ENCODE data around the gene KREMEN2.
"Not testable (repeated sequence)": the region's sequence is repeated elsewhere in the genome, so short reads cannot be mapped to it uniquely, and the experiment has no call there.

Gene KREMEN2

DNA sequence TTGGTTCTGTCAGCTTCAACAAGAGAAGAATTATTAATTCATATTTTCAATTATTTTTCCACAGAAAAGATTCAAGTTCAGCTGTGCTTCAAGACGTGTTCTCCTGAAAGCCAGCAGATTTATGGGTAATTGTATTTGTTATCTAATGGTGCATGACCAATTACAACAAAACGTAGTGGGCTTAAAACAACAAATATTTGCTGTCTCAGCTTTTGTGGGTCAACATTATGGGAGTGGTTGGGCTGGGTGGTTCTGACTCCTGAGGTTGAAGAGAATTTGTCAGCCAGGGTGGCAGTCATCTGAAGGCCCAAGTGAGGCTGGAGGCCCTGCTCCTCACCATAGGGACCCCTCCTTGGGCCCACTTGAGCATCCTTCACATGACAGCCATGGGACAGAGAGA lies 24.1 kb upstream of the KREMEN2 start:
- no peak for DNase-seq

DNA sequence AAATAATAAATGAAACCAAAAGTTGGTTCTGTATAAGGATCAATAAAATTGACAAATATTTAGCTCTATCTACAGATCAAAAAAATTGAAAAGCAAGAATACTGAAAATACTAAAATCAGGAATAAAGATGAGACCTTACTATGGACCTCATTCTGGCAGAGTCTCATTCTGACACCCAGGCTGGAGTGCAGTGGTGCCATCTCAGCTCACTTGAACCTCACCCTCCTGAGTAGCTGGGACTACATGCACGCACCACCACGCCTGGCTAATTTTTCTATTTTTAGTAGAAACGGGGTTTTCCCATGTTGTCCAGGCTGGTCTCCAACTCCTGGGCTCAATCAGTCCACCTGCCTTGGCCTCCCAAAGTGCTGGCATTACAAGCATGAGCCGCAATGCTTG lies 22.0 kb upstream of the KREMEN2 start:
- DNase-seq = no peak

DNA sequence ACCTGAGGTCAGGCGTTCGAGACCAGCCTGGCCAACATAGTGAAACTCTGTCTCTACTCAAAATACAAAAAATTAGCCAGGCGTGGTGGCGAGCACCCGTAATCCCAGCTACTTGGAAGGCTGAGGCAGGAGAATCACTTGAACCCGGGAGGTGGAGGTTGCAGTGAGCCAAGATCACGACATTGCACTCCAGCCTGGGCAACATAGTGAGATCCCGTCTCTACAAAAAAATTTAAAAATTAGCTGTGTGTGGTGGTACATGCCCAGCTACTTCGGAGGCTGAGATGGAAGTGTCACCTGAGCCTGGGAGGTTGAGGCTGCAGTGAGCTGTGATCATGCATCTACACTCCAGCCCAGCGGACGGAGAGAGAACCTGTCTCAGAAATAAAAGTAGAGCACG lies 20.4 kb upstream of the KREMEN2 start:
- DNase-seq = not testable (repeated sequence)

DNA sequence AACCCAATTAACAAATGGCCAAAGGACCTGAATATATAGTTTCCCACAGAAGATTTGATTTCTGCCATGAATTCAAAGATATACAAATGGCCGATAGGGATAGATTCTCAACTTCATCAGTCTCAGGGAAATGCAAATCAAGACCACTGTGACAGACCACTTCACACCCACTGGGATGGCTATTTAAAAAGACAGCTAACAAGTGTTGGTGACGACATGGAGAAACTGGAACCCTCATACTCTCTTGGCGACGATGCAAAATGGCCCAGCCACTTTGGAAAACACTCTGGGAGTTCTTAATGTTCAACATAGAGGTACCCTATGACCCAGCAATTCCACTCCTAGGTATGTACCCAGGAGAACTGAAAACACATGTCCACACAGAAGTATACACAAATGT lies 17.4 kb upstream of the KREMEN2 start:
- DNase-seq = no peak

DNA sequence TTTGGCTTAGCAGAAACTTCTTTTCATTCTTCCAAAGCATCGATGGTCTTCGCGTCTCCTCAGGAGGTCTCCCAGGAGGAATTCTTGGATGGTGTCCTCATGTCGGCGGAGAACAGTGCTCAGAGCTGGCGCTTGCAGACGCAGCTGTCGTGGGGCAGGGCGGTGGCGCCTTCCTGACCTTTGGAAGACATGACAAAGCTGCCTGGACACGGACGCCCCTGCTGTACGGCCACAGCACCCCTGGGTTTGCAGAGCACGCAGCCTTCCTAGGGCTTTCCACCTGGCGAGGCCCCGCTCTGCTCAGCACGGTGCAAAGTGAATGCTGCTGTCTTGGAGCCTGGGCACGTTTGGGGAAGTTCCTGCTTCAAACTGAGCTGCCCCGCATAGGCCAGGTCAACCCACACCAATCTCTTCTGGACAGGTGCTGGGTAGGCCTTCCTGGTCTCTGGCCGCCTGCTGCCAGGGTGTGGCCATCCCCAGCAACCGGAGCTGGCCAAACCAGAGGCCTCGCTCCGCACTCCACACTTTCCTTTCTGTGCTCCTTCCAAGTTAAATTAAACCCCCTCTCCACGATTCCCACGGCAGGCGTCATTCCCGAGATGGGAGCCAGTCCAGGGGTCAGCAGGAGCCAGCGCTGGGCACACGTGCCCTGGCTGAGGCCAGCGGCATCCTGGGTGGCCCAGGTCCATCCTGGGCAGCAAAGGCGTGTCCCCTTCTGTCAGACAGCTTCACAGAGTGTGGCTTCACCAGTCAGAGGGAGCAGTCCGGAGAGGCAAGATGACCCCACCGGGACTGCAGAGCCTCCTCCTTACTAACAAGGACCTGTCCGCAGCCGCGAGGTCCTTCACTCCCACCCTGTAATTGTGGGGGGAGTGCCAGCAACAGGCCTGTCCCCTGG lies 15.0 kb upstream of the KREMEN2 start:
- DNase-seq = no peak

DNA sequence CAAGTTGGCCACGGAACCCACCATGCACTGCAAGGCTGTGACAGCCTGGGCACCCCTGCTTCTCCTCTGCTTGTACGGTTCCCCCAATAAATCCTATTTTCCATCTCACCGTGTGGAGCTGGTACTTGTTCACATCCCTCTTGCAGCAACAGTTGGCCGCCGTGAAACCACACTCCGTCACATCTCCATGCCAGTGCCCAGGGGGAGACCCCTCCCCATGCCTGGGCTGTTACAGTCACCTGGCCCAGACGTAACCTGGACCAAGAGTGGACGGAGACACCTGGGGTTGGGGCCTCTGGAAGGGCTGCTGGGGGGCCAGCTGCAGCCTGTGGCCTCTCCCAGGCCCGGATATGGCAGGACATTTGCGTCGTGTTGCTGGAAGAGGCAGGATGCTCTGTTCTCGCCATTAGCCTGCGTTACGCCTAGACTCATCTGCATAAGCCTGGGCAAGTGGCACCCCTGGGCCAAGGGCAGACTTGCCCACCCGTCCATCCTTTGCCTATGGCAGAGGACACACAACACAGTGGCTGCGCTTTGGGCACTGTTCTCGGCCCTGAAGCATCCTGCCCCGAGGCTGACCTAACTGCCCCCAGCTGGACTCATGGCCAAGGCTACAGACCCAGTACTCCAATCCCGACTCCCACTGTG lies 14.2 kb upstream of the KREMEN2 start:
- DNase-seq = no peak

DNA sequence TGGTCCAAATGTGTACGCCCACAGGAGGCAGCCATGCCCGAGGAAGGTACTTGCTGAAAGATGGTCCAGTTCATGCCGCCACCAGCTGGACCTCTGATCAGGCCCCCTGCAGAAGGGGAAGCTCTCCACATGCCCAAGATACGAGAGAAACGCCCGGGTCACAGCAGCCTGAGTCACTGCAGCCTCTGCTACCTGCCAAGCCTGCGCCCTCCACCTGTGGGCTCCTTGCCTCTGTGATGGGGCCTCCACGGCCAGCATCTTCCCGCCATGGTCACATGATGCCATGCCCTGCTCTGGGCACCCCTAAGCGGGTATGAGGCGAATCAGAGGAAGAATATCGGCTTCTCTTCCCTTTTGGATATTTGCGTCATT lies 13.7 kb upstream of the KREMEN2 start:
- no peak for DNase-seq

DNA sequence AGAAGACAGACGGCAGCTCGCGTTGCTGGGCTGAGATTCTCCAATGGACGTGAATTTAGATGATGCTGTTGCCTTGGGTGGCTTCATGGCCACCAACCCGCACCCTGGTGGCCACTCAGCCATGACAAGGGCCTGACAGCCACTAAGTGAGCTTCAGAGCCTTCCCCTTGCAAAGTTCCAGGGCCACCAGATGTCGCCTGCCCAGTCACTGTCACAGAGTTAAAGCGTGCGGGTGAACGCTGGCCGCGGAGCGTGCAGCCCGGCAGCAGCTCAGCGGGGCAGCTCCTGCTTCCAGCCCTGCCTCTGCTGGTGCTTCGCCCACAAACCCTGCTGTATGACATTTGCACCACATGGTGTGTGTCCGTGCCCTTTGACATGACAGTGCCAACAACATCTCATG lies 13.3 kb upstream of the KREMEN2 start:
- no peak for DNase-seq

DNA sequence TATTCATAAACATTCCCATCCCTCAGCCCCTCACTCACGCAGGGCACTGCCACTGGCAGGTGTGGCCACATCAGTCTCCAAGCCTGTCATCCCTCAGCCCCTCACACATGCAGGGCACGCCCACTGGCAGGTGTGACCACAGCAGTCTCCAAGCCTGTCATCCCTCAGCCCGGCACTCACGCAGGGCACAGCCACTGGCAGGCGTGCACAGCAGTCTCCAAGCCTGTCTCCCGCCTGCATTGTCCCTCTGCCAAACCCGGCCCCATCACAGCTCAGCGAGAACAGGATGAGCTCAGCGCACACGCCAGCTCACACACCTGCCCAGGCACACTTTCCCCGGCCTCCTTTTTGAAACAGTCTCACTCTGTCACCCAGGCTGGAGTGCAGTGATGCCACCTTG lies 11.4 kb upstream of the KREMEN2 start:
- DNase-seq = no peak

DNA sequence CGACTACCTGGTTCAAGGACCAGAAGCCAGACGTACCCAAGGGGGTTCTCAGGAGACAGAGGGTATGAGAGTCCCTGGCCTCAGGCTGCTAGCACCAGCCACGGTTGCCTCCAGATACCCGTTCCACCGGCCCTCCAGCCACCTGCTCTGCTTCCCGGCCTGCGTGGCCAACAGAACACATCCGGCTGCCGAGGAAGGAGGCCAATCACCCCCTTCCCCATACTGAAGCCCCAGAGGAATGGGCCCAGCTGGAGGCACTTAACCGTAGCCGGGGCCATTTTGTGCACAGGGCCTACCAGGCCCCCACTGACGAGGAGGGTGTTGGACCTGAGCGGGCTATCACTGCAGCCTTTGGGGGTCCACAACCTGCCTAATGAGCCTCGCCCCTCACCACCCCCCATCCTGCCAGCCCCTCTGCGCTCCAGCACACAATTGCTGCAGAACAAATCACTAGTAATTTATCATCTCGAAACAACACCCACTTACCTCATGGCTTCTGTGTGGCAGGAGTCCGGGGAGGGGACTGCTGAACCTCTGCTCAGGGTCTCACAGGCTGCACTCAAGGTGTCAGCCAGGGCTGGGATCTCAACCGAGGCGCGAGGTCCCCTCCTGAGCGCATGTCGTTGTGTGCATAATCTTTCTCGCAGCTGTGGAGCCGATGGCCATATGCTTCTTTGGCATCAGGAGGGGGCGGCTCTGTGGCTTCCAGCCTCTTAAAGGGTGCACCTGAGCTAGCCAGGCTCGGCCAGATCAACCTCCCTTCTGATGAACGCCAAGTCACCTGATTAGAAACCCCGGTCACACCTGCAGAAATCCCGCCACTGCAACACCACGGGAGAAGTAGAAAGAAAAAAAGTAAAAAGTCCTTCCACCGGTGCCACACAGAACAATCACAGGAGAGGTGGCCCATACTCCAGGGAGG lies 10.1 kb upstream of the KREMEN2 start:
- DNase-seq = no peak

DNA sequence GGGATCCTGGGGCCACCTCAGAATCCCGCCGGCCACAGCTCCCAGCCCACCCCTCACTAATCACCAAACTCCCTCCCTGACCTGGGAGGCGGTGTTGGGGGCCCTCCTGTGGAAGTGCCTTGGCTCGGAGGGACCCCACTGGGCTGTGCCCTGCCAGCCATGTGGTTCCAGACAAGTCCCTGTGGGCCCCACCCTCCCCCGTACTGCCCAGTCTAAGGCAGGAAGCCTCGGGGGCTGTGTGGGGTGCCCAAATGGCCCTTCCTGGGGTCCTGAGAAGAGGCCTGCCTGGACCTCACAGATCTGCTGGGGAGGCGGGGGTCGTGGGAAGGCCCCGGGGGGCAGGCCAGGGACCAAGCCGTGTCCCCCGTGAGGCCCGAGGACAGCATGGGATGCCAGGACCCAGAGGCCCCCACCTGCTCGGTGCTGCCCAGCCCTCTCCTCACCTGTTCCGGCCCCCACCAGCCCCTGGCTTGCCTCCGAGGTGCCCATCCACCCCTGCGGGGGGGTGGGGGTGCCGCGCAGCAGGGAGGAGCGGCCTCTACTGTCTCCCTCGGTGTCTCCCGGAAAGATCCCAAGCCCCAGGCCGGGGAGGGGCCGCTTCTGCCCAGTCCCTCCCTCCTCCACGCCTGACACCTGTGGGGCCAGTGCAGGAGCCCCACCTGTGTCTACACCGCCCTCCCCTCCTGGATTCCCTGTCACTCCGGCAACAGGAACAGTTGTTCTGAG lies 9.3 kb upstream of the KREMEN2 start:
- DNase-seq = no peak

DNA sequence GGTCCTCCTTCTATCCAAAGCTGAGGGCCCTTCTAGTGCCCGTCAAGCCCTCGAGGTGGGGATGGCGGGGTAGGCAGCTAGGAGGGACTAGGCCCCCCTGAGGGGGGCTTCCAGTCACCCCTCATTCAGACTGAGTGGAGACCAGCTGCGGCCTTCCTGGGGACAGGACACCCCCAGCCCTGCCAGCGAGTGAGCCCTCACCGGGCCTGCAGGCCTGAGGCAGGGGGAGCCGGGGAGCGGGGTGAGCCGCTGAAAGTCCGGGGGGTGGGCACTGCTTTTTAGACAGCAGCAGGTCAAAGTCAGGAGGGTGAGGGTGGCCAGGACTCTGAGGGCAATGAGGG lies 8.7 kb upstream of the KREMEN2 start:
- no peak for DNase-seq

DNA sequence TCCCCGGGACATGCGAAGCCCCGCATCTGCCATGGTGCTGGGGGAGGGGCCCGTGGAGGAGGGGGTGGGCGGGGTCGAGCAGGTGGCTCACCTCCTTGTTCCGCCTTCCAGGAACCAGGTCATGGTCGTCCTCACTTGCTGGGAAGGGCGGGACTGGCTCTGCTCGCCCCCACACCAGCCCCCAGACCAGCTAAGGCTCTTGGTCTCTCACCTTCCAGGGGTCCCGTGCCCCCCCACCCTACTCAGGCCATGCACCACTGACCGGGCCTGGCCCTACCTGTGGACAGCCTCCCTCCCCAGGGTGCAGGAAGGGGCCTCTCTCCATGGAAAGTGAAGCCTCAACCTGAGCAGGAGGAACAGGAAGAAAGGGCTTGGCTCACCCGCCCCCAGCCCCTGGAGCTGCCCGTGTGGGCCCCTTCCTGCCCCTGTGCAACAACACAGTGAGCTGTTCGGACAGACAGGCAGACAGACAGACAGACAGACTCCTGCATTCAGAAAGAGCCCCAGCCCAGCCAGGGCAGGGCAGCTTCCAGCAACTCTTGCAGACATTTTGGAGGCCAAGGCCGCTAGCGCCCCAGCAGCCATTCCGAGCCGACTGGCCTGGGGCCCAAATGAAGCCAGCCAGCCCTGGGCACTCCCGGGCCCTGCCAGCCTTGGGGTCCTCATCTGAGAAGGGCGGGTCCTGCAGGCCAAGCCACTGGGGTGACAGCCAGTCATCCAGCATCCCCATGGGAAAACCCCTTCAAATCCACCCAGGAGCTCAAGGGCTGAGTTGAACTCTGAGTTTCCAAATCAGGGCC lies 8.1 kb upstream of the KREMEN2 start:
- DNase-seq = peak; percentile 39 to 60 (median 46)

DNA sequence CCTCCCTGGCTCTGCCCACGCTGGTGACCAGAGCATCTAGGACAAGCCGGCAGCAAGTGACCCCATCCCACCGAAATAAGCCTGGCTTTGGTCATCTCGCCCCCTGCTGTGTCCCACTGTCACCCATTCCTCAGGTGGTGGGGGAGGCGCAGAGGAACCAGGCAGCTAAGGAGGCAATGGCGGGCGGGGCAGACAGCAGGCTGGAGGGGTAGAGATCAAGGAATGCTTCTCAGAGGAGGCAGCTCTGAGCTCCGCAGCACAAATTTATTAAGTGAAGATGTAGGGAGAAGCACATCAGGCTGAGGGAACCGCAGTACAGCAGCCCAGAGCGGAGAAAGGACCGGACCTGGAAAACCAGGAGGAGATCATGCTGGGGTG lies 7.5 kb upstream of the KREMEN2 start:
- DNase-seq = no peak

DNA sequence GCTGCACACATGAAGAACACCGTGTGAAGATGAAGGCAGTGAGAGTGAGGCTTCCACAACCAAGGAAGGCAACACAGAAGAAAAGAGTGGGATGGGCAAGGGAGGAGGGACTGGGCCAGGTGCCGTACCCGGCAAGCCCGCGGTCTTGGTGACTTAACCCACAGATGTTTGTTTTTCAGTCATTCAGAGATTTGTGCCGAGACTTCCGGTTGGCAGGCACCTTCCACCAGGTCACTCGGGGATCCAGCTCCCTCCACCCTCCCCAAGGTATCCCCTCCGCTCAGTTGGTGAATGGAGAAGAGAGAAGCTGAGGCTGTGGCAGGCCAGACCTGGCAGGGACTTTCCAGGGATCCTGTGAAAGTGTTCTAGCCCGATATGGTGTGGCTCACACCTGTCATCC lies 4.9 kb upstream of the KREMEN2 start:
- DNase-seq = no peak

DNA sequence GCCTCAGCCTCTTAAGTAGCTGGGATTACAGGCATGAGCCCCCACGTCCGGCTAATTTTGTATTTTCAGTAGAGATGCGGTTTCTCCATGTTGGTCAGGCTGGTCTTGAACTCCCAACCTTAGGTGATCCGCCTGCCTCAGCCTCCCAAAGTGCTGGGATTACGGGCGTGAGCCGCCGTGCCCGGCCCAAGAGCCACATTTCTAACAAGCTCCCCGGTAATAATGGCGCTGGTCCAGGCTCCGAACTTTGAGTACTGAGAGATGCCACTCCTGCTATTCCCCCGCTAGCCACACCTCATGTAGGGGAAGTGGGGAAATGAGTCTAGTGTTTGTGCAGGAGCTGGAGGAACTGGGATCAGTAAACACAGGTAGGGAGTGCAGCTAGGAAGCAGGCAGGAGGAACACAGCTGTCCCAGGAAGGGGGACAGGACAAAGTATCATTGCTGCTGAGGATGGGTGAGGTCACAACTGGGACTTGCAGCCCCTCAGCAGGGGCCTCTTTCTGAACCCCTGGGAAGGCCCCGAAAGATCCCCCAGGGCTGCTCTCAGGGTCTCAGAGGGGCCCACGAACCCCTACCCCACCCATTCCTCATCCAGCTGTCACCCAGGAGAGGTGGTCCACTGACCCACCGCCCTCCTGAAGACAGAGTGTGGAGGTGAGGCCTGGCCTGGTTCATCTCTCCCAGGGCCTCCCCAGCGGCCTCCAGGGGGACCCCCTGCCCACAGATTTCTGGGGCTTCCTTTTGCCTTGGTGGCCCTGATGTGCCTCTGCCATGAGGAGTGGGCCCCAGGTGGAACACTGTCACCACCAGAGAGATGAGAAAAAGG lies 3.7 kb upstream of the KREMEN2 start:
- DNase-seq = no peak

DNA sequence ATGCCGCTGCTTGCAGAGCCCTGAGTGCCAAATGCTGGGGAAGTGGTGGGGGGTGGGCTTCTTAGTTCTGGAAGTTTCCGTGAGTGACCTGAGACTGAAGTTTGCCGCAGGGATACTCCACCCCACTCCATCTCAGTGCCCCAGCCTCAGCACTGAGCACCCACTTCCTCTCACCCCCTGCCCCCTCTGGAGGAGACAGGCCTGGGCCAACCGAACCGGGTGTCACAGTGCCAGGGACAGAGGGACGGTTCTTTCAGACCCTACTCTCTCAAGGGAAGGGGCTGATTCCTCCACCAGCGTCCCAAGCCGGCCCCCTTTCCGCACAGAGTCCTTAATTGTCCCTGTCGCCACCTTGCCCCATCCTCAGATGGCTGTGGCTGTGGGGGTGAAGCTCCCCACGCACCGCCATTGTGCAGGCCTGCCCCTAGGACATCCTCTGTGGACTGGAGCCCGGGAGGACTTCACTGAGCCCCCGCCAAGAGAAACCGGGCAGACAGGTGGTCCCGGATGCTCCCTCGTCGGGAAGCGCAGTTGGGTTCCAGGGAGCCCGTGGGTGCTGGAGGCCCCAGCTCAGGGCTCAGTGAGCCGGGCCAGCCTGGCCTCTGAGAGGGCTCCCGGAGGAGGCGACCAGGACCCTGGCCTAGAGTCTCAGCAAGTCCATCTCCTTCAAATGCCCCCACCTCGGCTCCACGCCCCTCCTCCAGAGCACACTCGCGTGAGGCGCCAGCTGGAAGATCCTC lies 1.6 kb upstream of the KREMEN2 start:
- no peak for DNase-seq

DNA sequence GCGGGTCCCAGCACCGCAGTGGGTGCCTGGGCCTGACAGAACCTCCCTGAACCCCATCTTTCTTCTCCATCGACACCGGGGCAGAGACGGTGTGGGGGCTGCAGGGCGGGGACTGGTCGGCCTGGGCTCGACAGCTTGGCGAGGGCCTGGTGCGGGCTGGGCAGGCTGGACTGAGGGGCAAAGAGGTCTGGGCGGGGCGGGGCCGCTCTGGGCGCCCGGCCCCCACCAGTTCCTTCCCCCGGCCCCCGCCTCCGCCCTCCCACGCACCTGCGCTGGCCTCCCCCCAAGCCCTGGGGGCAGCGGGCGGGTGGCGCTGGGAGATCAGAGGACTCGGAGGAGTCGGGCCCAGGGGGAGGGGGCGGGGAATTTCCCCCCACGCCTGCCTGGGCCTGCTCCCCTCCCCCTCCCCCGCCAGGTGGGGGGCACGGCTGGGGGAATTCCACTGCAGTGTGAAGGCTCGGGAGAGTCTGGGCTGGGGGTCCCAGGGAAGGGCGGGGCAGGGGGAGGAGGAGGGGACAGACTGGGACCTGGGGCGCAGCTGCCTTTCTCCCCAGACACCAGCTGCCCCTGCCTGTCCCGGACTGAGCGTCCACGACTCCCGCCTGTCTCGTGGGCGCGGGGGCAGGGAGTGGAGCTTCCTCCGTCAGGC lies 877 bp upstream of the KREMEN2 start:
- no peak for DNase-seq

DNA sequence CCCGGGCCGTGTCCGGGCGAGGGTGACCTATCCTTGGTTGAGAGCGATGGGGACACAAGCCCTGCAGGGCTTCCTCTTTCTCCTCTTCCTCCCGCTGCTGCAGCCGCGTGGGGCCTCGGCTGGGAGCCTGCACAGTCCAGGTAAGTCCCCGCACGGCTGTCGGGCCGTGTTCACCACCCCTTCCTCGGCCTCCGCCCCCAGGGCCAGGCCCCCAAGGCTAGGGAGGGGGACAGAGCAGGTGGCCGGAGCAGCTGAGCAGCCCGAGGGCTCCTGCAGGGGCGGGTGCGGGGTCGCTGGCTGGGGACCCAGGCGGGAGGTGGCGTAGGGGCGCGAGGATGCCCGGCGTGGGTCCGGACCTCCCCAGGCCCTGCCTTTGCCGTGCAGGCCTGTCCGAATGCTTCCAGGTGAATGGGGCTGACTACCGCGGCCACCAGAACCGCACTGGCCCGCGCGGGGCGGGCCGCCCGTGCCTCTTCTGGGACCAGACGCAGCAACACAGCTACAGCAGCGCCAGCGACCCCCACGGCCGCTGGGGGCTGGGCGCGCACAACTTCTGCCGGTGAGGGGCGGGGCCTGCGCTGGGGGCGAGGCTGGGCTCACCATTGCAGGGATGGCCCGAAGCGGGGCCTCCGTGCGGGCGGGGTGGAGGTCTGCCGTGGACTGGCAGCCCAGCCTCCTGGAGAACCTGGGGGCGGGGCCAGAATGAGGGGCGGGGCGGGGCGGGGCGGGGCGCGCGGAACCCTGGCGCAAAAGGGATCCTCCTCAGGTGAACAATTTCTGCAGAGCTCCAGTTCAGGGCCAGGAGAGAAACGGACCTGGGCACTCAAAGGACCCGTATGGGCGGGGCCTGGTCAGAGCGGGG lies 631 bp downstream of the KREMEN2 start:
- peak in 3 of 4 experiments; percentile 43 to 66 (median 43) for DNase-seq
